ENCODE measurements around the gene SETD6.

DNA sequence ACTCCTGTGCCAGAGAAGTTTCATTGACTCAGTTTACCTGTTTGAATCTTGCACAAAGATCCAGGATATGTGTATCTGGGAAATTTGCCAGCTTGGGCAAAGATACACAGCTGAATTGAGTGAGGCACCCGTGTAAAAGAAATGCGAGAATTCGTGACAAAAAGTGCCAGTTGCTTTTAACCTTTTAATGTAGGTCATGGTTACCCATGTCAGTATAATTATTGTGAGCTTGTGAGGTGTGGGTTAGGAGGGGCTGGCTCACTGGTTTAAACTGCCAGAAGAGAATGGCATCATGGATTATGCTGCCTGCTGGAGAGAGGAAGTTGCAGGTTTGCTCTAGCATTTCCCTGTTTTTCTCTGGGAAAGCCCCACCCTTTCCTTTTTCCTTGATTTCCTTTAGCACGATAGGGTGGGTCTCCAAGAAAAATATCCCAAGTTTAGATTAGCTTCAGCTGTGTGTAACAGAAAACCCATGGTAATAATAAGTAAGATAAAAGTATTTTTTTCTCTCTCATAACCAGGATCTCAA lies 40.2 kb upstream of the SETD6 start:
- TF ChIP-seq, protein P1, sequence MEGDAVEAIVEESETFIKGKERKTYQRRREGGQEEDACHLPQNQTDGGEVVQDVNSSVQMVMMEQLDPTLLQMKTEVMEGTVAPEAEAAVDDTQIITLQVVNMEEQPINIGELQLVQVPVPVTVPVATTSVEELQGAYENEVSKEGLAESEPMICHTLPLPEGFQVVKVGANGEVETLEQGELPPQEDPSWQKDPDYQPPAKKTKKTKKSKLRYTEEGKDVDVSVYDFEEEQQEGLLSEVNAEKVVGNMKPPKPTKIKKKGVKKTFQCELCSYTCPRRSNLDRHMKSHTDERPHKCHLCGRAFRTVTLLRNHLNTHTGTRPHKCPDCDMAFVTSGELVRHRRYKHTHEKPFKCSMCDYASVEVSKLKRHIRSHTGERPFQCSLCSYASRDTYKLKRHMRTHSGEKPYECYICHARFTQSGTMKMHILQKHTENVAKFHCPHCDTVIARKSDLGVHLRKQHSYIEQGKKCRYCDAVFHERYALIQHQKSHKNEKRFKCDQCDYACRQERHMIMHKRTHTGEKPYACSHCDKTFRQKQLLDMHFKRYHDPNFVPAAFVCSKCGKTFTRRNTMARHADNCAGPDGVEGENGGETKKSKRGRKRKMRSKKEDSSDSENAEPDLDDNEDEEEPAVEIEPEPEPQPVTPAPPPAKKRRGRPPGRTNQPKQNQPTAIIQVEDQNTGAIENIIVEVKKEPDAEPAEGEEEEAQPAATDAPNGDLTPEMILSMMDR (IDR thresholded peaks at IDR 0.05): no peak
- TF ChIP-seq POLR2A (IDR thresholded peaks at IDR 0.05): no peak

Data from testis (tissue), 2 donors.